NOMO-1 treated with dmso at 0.1 percent for 144 hours (cell line): ENCODE data around the gene SGPL1.
"Not testable (repeated sequence)": the region's sequence is repeated elsewhere in the genome, so short reads cannot be mapped to it uniquely, and the experiment has no call there.

Source experiments
- DNase-seq: peaks from one replicate; lab custom pipeline; 2025; ENCODE audit not compliant: unreplicated experiment; lab: John Stamatoyannopoulos, UW

Gene SGPL1

GRCh38 chr10:70840836-70841235 is 25.1 kb downstream of the SGPL1 start:
- no peak for DNase-seq

GRCh38 chr10:70843333-70843732 is 27.6 kb downstream of the SGPL1 start:
- no peak for DNase-seq

DNA sequence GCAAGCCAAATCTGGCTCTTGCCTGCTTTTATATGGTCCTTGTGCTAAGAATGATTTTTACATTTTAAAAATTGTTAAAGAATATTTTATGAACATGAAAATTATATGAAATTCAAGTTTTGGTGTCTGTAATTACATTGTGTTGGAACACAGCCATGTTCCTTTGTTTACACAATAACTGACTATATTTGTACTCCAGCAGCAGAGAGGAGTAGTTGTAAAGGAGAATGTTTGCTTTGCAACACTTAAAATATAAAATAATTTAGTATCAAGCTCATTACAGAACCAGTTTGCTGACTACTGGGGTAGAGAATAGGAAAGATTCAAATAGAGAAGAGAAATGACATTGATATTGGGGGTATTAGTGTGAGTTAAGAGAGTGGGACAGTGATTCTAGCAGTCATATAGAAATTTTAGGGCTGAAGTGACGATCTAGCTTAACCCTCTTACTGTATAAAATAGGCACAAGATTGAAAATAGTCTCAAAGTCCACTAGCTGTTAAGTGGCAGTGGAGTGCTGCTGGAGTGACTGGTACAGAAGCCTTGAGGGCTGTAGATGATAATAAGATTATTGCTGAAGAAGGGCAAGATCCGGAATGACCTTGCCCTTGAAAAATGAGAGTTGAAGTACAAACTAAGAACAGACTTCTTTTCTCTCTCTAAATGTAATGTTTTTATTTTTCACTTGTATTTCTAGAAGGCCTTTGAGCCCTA is 28.2 kb downstream of the SGPL1 start:
- DNase-seq, result no peak

GRCh38 chr10:70845256-70845655 is 29.5 kb downstream of the SGPL1 start:
- DNase-seq, result no peak

DNA sequence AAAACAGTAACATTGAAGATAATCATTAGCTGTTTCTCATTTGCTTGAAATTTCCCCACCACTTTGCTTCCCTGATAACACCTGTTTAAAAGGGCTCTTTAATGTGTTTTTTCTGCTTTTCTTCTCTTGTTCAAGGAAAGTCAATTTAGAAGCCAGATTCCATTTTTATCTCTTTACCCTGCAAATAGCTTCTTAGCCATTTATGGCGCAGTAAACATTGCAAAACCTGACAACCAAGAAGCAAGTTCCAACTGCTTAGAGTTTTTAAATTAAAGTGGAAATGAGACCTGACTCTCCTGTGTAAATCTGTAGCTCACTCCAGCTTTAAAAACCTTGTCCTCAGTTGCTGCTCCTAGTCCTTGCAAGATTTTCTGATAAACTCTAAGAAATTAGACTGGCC is 30.1 kb downstream of the SGPL1 start:
- no peak for DNase-seq

- no peak for DNase-seq
Observed at GRCh38 chr10:70846795-70847194, 31.0 kb downstream of the SGPL1 start.

- DNase-seq, result no peak
Observed at GRCh38 chr10:70847659-70848360, 32.1 kb downstream of the SGPL1 start.

- no peak for DNase-seq
Observed at GRCh38 chr10:70849582-70850016, 33.9 kb downstream of the SGPL1 start.

DNA sequence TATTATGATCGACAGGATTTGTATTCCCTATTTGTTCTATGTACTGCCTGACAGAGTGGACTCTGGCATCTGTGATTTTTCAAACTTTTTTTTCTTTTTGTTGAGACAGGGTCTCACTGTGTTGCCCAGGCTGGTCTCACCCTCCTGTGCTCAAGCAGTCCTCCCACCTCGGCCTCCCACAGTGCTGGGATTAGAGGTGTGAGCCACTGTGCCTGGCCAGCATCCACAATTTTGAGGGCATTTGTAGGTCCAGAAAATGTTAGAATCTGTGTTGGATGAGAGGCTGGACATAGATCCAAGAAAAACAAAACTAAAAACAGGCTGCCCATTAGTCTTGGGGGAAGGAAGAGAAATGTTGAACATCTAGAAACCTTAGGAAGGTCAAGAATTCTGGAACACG is 34.3 kb downstream of the SGPL1 start:
- no peak for DNase-seq

GRCh38 chr10:70851597-70852475 is 36.1 kb downstream of the SGPL1 start:
- no peak for DNase-seq

- no peak for DNase-seq
Observed at GRCh38 chr10:70853038-70853437, 37.3 kb downstream of the SGPL1 start.

DNA sequence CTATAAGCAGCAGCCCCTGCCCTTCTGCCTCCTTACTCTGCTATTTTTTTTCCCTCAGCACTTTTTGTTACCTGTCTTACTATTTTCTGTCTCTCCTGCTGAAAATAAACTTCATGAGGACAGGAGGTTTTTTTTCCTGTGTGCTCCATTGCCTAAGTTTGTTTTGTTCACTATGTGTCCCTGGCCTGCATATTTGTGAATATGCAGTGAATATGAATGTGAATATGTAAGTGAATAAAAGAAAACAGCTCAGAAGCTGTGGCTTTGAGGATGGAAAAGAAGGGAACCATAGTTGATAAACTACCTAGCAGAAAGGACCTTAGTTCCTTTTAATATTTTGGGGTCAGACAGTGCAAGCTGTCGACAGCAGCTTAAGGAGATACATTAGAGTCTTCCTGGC is 37.7 kb downstream of the SGPL1 start:
- DNase-seq, result no peak

GRCh38 chr10:70856454-70856853 is 40.7 kb downstream of the SGPL1 start:
- no peak for DNase-seq

- DNase-seq, result no peak
Observed at GRCh38 chr10:70858759-70859158, 43.0 kb downstream of the SGPL1 start.

DNA sequence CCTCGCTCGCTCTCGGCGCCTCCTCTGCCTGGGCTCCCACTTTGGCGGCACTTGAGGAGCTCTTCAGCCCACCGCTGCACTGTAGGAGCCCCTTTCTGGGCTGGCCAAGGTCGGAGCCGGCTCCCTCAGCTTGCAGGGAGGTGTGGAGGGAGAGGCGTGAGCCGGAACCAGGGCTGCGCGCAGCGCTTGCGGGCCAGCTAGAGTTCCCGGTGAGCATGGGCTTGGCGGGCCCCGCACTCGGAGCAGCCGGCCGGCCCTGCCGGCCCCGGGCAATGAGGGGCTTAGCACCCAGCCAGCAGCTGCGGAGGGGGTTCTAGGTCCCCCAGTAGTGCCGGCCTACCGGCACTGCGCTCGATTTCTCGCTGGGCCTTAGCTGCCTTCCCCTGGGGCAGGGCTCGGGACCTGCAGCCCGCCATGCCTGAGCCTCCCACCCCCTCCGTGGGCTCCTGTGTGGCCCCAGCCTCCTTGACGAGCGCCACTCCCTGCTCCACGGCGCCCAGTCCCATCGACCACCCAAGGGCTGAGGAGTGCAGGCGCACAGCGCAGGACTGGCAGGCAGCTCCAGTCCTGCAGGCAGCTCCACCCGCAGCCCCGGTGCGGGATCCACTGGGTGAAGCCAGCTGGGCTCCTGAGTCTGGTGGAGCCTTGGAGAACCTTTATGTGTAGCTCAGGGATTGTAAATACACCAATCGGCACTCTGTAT is 45.9 kb downstream of the SGPL1 start:
- DNase-seq, result not testable (repeated sequence)

- no peak for DNase-seq
Observed at GRCh38 chr10:70863470-70864160, 47.9 kb downstream of the SGPL1 start.

DNA sequence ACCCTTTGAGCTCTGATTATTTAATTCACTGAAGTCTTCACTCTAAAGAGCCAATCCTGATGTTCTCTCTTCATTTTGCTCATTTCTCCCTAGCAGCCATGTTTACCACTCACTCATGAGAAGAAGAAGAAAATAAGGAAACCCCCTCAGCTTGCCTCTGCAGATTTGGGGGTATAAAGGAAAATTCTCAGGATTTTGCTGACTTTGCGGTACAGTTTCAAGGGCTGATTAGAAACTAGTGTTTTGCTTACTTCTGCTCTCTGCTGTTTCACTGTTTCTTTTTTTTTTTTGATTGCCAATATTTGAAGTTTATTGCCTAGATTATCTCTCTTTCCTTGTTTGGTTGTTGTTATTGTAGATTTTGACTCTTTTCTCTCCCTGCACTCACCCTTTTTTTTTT is 49.2 kb downstream of the SGPL1 start:
- DNase-seq, result no peak

DNA sequence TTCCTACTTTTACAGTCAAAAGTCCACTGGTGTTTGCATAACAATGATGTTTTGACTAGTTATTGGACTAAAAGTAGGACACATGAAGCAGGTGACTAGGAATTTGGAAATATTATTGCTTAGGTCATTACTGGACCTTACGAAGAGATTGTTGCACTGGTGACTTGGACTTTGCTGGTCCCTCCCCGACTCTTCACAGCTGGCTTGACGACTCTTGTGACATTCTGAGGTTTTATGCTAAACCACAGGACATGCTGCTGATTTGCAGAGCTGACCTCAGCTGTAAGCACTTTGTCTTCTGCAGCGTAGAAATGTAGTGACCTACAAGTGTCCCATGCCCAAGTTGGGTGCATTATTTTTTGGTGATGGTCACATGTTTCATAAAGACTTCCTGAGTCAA is 50.7 kb downstream of the SGPL1 start:
- DNase-seq, result peak; percentile 30

DNA sequence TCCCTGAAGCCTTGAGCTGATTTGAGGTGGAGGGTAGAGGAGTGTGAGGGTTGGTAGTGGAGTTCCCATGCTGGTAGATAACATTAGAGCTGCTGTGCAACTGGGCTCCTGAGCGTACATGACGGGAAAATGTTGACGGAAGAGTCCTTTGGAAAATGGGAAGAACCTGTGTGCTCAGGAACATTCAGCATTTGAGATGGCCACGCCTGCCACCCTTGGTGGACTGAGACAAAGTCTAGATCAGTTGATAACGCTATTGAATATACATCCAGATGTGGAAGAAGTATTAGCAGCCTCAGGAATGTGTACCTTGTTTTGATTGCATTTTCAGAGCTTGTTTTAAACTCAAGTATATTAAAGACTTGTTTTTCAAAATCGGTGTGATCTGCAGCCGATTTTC is 56.5 kb downstream of the SGPL1 start:
- DNase-seq, result no peak

DNA sequence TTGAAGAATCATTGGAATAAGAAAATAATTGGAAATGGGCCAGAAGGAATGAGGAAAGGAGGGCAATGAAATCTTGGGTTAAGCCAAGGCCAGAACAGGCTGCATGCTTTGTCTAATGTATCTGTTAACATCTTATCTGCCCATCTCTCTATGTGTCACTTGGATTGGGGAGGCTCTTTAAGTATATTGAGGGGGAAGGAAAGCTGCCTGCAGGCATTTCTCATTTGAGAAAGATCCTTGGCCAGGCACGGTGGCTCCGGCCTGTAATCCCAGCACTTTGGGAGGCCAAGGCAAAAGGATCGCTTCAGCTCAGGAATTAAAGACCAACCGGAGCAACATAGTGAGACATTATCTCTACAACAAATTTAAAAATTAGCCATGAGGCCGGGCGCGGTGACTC is 58.3 kb downstream of the SGPL1 start:
- no peak for DNase-seq

DNA sequence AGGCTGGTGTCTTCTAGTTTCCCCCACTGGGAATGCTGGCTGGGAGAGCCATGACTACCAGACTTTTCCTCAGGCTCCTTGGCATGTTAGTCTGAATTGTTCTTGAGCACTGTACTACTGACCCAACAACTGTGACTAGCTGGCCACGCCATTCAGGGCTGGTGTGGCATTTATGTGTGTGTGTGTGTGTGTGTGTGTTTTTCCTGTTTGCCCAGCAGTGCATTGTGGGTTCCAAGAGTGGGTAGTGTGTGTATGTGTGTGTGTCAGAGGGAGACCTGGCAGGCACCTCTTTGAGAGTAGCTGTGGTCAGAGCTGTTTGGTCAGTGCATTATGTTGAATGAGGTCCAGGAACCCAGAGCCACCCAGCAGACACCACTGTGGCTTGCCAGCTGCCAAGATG is 63.5 kb downstream of the SGPL1 start:
- DNase-seq, result no peak
